Vagina (tissue), 2 donors: ENCODE results near the gene PPP6R2. TPM values are rescaled to one million over a fixed set of nuclear protein-coding genes. Genes with fewer than 3 reads are reported as not detected.

Experiments used
- DNase-seq, 2 donors: peaks; one replicate each; pipeline ENCODE4 v3.0.0-alpha.2; 2017; ENCODE audit errors: extremely low spot score in 2 of 2
- H3K27ac ChIP-seq: fragments of 200-600 bp; sonication (generic); one replicate; pipeline ENCODE4 v1.5.1; 2019
- H3K27me3 ChIP-seq: fragments of 200-600 bp; sonication (generic); one replicate; pipeline ENCODE4 v1.5.1; 2019
- H3K36me3 ChIP-seq, 2 donors: fragments of 200-600 bp; sonication (generic); one replicate each; pipeline ENCODE4 v1.5.1; 2017 to 2019
- H3K4me1 ChIP-seq: fragments of 200-600 bp; sonication (generic); one replicate; pipeline ENCODE4 v1.5.1; 2019
- H3K4me3 ChIP-seq, 2 donors: fragments of 200-600 bp; sonication (generic); 1 replicate in 1 of 2; 2 replicates in 1 of 2; pipeline ENCODE4 v1.5.1; 2016 to 2019
- H3K9me3 ChIP-seq: fragments of 200-600 bp; sonication (generic); one replicate; pipeline ENCODE4 v1.5.1; 2019
- POLR2A ChIP-seq, 2 donors: fragments of 450-650 bp; IDR thresholded peaks; one replicate each; pipeline ENCODE4 v1.6.1; 2017; ENCODE audit warnings: antibody characterized with exemption in 2 of 2, mild to moderate bottlenecking in 2 of 2, moderate library complexity in 2 of 2
- POLR2AphosphoS5 ChIP-seq, 2 donors: sonication (generic); formaldehyde crosslinking; IDR thresholded peaks; one replicate each; pipeline ENCODE4 v1.9.0; 2017; ENCODE audit warnings: antibody characterized with exemption in 2 of 2, mild to moderate bottlenecking in 2 of 2, low read depth in 1 of 2; ENCODE audit not compliant: insufficient read depth in 1 of 2
- intact Hi-C: fragments of 100-400 bp; cut with DNase I; formaldehyde crosslinking; loops from one replicate; pipeline ENCODE4 v1.15.1; 2023
- total RNA-seq: library from RNA; depleted of rRNA; stranded (reverse); fragments of >200 nt; gene quantifications from one replicate; pipeline ENCODE4 v1.2.3, GENCODE V29; 2016
- TF ChIP-seq, protein P1 (sequence below), 3 experiments: fragments of 450-650 bp in 2 of 3; fragments of 200-600 bp in 1 of 3; sonication (generic) in 1 of 3; IDR thresholded peaks; one replicate each; pipeline ENCODE4 v1.5.1; 2017 to 2019; ENCODE audit warnings: antibody characterized with exemption in 3 of 3, mild to moderate bottlenecking in 2 of 3, moderate library complexity in 2 of 3

Gene PPP6R2
- total RNA-seq, 1 donor from 2014 or later, result 49.1 TPM

DNA sequence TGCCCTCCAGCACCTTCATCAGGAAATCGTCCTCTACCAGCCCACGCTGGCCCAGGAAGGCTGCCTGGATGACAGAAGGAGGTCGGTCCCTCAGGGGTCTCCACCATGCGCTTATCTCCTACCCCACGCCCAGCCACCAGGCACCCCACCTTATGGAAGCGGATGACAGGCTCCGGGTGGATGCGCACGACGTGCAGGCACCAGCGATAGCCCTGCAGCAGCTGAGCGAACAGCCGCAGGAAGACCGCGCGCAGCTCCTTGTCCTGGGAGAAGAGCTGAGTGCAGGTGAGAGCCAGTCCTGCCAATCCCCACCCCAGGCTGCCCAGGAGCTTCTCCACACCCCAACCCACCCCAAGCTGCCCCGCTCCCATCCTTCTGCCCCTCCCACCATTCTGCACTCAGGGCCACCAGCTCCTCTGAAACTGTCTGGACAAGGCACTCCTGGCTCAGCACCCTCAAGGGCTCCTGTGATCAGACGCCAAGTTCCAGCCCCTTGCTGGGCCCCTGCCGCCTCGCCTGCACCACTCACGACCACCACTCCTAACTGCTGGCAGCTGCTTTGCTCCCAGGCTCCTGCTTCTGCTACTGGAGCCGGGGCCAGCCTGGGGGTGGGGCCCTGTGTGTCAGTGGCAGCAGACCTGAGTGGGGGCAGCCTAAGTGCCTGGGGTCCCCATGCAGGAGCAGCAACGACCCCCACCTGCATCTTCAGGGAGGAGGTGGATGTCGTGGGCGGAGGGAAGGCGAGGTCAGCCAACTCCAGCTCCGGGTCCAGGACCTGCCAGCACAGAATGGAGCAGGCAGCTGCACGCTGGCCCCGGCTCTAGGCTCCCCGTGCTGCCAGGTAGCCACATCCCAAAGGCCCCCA is 122.2 kb downstream of the PPP6R2 start:
- no peak overlapping the region for H3K4me3 ChIP-seq
- no peak overlapping the region for H3K27ac ChIP-seq
- H3K4me1 ChIP-seq, result peaks cover 26% of the 10 kb centered on the region
- H3K36me3 ChIP-seq, result peaks cover 0 to 78% of the 10 kb centered on the region in 2 donors
- no peaks in the 10 kb centered on the region for H3K27me3 ChIP-seq
- TF ChIP-seq POLR2AphosphoS5 (IDR thresholded peaks at IDR 0.05; ENCODE audit: insufficient read depth in 1 of 2, low read depth in 1 of 2) (no peak), POLR2A (IDR thresholded peaks at IDR 0.05) (no peak)
- TF ChIP-seq, protein P1, sequence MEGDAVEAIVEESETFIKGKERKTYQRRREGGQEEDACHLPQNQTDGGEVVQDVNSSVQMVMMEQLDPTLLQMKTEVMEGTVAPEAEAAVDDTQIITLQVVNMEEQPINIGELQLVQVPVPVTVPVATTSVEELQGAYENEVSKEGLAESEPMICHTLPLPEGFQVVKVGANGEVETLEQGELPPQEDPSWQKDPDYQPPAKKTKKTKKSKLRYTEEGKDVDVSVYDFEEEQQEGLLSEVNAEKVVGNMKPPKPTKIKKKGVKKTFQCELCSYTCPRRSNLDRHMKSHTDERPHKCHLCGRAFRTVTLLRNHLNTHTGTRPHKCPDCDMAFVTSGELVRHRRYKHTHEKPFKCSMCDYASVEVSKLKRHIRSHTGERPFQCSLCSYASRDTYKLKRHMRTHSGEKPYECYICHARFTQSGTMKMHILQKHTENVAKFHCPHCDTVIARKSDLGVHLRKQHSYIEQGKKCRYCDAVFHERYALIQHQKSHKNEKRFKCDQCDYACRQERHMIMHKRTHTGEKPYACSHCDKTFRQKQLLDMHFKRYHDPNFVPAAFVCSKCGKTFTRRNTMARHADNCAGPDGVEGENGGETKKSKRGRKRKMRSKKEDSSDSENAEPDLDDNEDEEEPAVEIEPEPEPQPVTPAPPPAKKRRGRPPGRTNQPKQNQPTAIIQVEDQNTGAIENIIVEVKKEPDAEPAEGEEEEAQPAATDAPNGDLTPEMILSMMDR (IDR thresholded peaks at IDR 0.05), result no peak
- H3K9me3 ChIP-seq, result no peaks in the 10 kb centered on the region
- no peak for DNase-seq
- intact Hi-C loops, result no loop called here

DNA sequence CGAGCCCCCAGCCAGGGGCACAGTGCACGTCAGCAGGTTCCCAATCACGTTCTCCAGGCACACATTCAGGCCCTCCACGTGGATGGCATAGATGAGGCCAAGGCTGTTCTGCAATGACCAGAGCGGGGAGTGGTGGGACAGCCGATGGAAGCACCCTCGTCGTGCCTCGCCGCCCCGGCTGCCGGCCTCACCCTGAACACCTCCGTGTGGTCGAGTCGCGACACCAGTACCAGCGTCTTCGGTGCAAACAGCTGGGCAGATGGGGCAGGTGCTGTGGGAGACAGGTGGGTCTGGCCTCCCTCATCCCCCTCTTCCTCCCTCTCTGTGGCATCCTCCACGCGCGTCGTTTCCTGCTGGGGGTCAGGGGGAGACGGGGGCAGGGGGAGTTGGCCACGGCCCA is 124.2 kb downstream of the PPP6R2 start:
- H3K36me3 ChIP-seq, result peaks cover 0 to 57% of the 10 kb centered on the region in 2 donors
- H3K27me3 ChIP-seq, result no peaks in the 10 kb centered on the region
- TF ChIP-seq POLR2A (IDR thresholded peaks at IDR 0.05) (no peak), POLR2AphosphoS5 (IDR thresholded peaks at IDR 0.05; ENCODE audit: insufficient read depth in 1 of 2, low read depth in 1 of 2) (no peak)
- TF ChIP-seq, protein P1 (IDR thresholded peaks at IDR 0.05), result no peak
- intact Hi-C loops, result no loop called here
- H3K9me3 ChIP-seq, result no peaks in the 10 kb centered on the region
- peaks cover 46% of the 10 kb centered on the region for H3K4me1 ChIP-seq
- no peak overlapping the region for H3K27ac ChIP-seq
- no peak overlapping the region for H3K4me3 ChIP-seq
- no peak for DNase-seq

DNA sequence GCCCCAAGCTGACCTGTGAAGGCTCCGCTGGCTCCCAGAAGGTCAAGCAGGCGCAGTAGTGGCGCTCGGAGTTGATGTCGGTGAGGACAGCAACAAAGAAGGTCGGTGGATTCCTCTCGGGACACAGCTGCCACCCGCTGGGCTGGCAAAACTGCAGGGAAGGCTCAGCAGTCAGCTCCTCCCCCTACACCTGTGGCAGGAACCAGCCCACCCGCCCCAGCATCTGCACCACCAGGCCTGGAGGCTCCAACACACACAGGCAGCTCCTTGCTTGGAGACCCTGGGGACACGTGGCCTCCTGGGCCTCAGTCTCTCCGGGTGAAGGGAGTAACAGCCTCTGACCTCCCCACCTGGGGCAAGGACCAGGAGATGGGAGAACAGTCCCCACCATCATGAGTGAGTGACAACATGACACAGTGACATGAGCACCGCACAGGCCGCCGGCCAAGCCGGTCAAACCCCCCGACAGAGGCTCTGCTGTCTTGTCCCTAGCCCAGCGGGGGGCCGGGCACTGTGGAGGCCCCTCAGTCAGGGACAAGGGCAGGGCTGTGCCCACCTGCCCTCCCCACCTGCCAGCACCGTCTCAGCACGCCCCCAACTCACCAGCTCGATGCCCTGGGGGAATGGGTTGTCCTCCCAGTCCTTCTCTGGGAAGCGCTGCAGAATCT is 124.8 kb downstream of the PPP6R2 start:
- H3K4me1 ChIP-seq, result peaks cover 52% of the 10 kb centered on the region
- H3K36me3 ChIP-seq, result peaks cover 0 to 52% of the 10 kb centered on the region in 2 donors

DNA sequence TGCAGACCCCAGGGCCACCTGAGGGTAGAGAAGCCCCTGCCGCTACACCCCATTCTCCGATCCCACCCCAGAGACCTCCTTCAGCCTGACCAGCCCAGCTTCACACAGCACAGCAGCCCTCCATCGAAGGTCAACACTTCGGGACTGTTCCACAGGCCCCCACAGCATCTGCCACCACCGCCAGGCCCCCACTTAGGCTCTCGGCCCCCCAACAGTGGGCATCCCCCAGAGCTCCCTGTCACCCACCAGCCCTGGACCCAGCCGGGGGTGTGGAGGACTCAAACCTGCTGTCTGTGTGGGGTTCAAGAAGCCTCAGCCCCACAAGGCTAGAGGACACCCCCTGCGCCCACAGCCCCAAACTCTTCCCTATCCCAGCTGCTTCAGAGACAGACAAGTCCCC is 125.5 kb downstream of the PPP6R2 start:
- H3K27ac ChIP-seq, result no peak overlapping the region
- no peak for TF ChIP-seq POLR2A (IDR thresholded peaks at IDR 0.05)
- TF ChIP-seq POLR2AphosphoS5 (IDR thresholded peaks at IDR 0.05; ENCODE audit: insufficient read depth in 1 of 2, low read depth in 1 of 2), result no peak
- TF ChIP-seq, protein P1 (IDR thresholded peaks at IDR 0.05), result no peak
- H3K4me3 ChIP-seq, result no peak overlapping the region
- H3K9me3 ChIP-seq, result no peaks in the 10 kb centered on the region
- intact Hi-C loops, result no loop called here
- H3K27me3 ChIP-seq, result no peaks in the 10 kb centered on the region
- no peak for DNase-seq
- peaks cover 0 to 45% of the 10 kb centered on the region in 2 donors for H3K36me3 ChIP-seq
- H3K4me1 ChIP-seq, result peaks cover 59% of the 10 kb centered on the region

More for the DNA sequence above, 124.8 kb downstream of the PPP6R2 start:
- H3K27me3 ChIP-seq, result no peaks in the 10 kb centered on the region
- DNase-seq, result no peak
- TF ChIP-seq POLR2A (IDR thresholded peaks at IDR 0.05), result no peak
- no peak for TF ChIP-seq POLR2AphosphoS5 (IDR thresholded peaks at IDR 0.05; ENCODE audit: insufficient read depth in 1 of 2, low read depth in 1 of 2)
- TF ChIP-seq, protein P1 (IDR thresholded peaks at IDR 0.05), result no peak
- H3K9me3 ChIP-seq, result no peaks in the 10 kb centered on the region
- H3K27ac ChIP-seq, result no peak overlapping the region
- intact Hi-C loops, result no loop called here
- H3K4me3 ChIP-seq, result no peak overlapping the region
